GM18951 (cell line): Measurements from ENCODE around the gene TBX18.

Source experiments
- POLR2A ChIP-seq: IDR thresholded peaks from 4 replicates; pipeline ENCODE4 v1.6.1; 2011; ENCODE audit warnings: mild to moderate bottlenecking; ENCODE audit not compliant: insufficient read length, insufficient read depth; ENCODE audit errors: extremely low read depth
- in situ Hi-C: fragments of 300-500 bp; cut with MboI; formaldehyde crosslinking; loops from one replicate; pipeline ENCODE4 v1.12.0; 2022; ENCODE audit warnings: low sequenced_read_pairs, mixed read lengths, inconsistent platforms; ENCODE audit not compliant: unreplicated experiment

Gene TBX18

DNA sequence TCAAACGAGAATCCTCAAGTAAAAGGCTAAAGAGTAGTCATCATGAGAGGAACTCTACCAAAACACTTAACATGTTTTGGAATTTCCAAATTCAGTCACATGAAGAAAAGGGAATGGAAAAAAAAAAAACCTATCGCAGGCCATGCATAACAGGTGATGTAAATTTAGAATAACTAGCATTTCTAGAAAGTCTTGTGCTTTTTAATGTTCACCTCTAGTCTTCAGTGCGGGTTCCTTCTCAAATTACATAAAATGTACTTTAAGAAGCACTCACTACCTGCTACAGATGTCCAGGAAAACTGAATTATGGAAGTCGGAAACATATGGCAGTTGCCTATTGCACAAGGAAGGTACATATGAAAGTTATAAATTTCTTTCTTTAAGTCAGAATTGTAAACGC lies 6.1 kb upstream of the TBX18 start:
- no peak for TF ChIP-seq POLR2A
- in situ Hi-C loops: loop anchor here (25.0 kb wide), 1 partner anchor 483 kb away; no protein-coding TSS in a partner anchor

DNA sequence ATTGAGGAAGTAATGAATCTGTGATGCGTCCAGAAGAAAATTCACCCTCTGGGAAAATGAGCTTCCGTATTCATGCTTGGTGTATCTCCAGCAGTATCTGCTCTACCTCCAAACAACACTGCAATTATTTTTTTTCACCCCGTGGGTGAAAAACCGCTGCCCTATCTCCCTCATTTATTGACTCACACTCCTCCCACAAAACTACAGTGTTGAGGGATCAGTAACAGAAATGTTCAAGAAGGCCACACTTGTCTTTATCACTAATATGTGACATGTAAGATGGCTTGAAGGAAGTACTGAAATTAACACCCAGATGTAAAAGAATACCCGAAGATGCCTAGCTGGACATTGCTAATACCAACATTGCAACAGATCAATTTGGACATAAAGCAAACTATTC lies 4.9 kb upstream of the TBX18 start:
- TF ChIP-seq POLR2A: no peak
- in situ Hi-C loops: loop anchor here (25.0 kb wide), 1 partner anchor 482 kb away; no protein-coding TSS in a partner anchor

DNA sequence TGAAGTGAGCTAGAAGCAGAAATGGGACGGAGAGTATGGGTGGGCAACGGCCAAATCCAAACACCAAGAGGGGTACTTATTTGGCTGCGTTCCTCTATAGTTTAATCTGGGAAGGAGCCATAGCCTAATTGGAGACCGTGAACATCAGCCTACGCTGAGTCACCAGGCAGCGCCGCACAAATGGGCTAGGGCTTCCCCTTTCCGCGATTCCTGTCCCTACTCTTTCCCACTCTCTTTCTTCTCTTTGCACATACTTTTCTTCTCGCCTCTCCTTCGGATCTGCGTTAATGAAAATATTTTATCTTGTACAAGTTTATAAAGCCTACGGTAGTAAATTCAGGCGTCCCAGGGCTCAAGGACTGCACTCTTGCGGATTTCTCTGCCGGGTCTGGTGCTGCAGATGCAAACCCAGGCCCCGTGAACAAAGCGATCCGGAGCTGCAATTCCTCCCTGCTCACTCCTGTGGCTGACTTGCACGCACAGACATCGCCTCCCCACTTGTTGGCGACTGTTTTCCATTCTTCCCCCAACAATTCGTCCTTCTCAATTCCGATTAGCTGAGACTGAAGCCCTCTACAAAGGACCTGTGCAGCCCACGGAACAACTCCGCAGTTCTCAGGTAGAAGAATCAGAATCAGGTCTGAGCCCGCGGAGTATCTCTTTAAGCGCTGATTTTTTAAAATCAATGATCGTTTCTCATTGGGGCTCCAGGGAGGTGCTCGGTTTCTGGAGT lies 4.2 kb upstream of the TBX18 start:
- in situ Hi-C loops: loop anchor here (25.0 kb wide), 1 partner anchor 481 kb away; no protein-coding TSS in a partner anchor
- TF ChIP-seq POLR2A: no peak

DNA sequence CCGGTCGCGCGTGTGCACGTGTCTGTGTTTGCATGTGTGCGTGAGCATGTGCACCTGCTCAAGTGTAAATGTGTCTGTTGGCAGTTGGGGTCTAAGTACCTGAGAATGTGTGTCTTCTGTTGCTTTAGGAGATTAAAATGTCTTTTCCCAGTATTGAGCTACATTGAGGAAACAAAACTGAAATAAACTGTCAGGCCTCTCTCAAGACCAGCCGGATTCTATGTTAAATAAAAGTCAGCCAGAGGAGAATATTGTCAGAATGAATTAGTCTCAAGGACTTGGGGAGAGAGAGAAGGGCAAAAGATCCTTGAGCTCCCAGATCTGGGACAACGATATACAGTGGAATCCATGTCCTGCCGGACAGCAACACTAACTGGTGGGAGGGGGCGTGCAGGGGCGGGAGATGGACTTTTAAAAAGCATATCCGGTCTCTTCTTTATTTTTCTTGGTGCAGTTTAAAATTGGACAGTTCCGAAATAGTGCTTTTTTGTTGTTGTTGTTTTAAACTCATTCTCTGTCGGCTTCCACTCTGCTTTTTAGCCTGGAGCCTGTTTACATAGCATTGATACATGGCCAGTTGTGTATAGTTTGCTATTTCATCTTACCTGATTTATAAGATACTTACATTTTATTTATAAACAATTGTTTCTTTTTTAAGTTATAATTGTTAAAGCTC lies 3.3 kb upstream of the TBX18 start:
- in situ Hi-C loops: loop anchor here (25.0 kb wide), 1 partner anchor 480 kb away; no protein-coding TSS in a partner anchor
- TF ChIP-seq POLR2A: no peak

DNA sequence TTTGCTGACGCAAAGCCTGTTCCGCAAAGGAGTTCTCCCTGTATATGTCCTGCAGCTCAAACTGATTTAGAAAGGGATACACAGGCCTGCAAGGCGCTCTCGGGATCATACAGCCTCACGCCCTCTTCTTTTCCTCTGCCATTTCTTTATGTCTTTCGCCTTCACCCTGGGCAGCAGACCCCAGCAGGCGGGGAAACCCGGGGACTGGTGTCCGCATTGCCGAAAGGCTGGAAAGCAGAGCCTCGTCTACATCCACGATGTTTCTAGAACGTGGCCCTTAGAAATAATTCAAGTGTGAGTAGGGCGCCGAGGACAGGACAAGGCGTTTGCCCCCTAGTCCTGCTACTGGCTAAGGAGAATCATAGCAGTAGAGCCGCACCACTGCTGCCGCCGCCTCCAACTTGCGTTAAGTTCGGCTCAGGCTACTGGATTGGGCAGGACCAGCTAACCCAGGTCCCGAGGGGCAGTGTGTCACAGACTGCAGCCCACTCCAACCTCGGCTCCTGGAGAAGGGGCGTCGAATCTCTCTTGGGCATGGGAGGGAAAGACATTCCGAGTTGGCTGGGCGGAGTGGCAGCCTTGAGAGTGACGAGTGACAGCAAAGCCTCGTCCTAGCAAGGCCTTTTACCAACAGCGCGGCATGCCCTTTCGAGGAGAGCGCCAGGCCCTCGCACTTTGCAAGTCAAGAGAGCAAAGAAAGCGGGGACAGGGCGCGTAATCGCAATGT lies 2.6 kb upstream of the TBX18 start:
- in situ Hi-C loops: loop anchor here (25.0 kb wide), 1 partner anchor 480 kb away; no protein-coding TSS in a partner anchor
- no peak for TF ChIP-seq POLR2A

DNA sequence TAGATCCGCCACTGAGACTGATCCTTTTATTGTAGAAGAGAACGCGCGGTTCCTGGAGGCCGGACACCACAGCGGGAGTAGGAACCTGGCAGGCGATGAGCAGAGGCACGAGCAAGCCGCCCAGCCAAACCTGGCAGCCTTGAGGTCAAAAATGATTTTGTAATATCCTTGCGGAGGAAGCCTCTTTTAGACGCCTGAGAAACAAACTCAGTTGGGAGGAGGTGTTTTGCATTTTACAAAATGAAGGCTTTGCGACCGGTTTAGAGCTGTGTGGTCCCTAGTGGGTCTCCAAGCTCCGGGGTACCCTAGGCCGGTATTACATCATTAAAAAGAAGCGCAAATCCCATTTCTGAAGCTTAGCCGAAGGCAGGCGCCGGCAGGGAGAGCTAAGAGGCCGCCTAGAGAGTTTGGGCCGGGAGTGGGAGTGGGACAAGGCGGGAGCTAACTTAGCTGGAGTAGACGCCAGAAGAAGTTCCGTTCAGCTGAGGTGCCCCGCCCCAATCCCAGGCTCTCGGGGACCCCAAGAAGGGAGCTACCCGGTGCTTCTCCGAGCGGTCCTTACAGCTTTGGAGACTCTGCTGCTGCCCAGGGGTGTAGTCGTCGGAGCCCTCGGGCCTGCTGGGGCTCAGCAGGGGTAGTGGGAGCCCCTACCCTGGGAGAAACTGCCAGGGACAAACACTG lies 1.9 kb upstream of the TBX18 start:
- in situ Hi-C loops: loop anchor here (25.0 kb wide), 1 partner anchor 479 kb away; no protein-coding TSS in a partner anchor
- TF ChIP-seq POLR2A: no peak

- in situ Hi-C loops: loop anchor here (25.0 kb wide), 1 partner anchor 477 kb away; no protein-coding TSS in a partner anchor
Observed at GRCh38 chr6:84763886-84764331, 489 bp downstream of the TBX18 start.

DNA sequence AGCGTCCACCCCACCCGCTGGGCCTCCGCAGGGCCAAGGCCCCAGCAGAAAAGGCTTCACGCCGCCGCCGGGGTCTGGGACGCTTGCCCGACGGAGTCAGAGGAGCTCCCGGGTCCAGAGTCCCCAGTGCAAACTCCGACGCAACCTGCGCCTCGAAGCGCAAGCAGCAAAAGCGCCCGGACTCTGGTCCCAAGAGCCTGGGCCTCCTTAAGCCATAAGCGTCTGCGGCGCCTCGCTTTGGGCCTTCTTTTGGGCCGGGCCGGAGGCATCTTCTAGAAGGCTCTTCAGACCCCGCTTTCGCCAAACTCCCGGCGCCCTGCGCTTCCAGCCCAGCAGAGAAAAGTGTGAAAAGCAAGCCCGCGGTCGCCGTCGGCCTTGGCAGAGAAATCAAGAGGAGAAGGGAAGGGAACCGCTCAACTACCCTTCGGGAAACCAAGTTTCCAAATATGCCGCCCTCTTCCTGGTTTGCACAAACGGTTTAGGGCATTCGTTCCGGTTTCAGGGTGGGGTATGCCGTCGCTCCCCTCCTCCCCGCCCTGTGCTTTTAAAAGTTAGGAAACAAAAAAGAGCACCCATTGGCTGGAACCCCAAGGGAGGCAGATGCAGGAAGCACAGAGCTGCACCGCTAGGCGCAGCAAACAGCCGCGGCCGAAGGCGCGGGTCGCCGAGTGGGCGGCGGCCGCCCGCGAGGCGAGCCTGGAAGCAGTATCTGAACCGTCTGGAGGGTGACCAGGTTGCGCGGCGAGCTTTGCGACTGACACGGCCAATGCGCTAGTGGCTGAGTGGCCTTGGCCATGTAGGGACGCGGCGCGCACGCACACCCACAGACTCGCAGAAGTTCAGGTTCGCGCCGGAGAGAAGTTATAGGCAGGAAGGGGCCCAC lies 1.2 kb downstream of the TBX18 start:
- in situ Hi-C loops: loop anchor here (25.0 kb wide), 1 partner anchor 476 kb away; no protein-coding TSS in a partner anchor

More at GRCh38 chr6:84763886-84764331, 489 bp downstream of the TBX18 start:
- TF ChIP-seq POLR2A: no peak

GRCh38 chr6:84762220-84763002 lies 2.0 kb downstream of the TBX18 start:
- TF ChIP-seq POLR2A: no peak
- in situ Hi-C loops: loop anchor here (25.0 kb wide), 1 partner anchor 475 kb away; no protein-coding TSS in a partner anchor

More for the DNA sequence above, 1.2 kb downstream of the TBX18 start:
- no peak for TF ChIP-seq POLR2A

- in situ Hi-C loops: loop anchor here (25.0 kb wide), 1 partner anchor 471 kb away; no protein-coding TSS in a partner anchor
- TF ChIP-seq POLR2A: no peak
Observed at GRCh38 chr6:84758486-84758885, 5.9 kb downstream of the TBX18 start.

DNA sequence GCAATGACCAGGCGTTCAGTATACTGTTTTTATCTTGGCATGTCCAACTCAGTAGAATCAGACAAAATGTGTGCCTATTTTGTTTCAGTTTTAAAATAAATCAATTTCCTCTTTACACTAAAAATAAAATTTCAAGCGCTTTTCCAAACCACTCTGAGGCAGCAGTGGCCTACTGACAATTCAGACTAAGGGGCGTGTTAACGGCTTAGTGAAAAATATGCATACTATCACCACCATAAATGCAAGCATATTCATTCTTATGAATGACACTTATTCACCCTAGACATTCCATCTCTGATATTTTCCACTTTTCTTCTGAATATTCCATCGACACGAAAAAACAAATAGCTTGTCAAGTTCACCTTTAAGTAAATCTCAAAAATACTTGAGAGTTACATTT lies 7.5 kb downstream of the TBX18 start:
- in situ Hi-C loops: loop anchor here (25.0 kb wide), 1 partner anchor 470 kb away; no protein-coding TSS in a partner anchor
- no peak for TF ChIP-seq POLR2A
